Body of pancreas (tissue), 4 donors: ENCODE measurements around the gene BARX2. TPM values are rescaled to one million over a fixed set of nuclear protein-coding genes. Genes with fewer than 3 reads are reported as not detected.

Experiments used
- ATAC-seq: fragments of 150-250 bp; one replicate; pipeline ENCODE4 v1.9.1; 2016
- DNase-seq, 4 donors: peaks; one replicate each; pipeline ENCODE4 v3.0.0-alpha.2; 2019
- H3K27ac ChIP-seq, 4 donors: fragments of 200-600 bp; sonication (generic); 1 replicate in 3 of 4; 2 replicates in 1 of 4; pipeline versions ENCODE4 v1.5.1 to v1.6.1; 2016 to 2019; ENCODE audit warnings: mild to moderate bottlenecking in 1 of 4, mixed read lengths in 1 of 4, moderate library complexity in 1 of 4
- H3K27me3 ChIP-seq, 2 donors: fragments of 200-600 bp; sonication (generic); one replicate each; pipeline ENCODE4 v1.6.0; 2016; ENCODE audit warnings: mild to moderate bottlenecking in 1 of 2
- H3K36me3 ChIP-seq, 2 donors: fragments of 200-600 bp; sonication (generic); replicated peaks in 1 of 2; 2 replicates each; pipeline ENCODE4 v1.5.1; 2016; ENCODE audit warnings: low read depth in 2 of 2; ENCODE audit not compliant: insufficient read depth in 1 of 2
- H3K4me1 ChIP-seq: fragments of 200-600 bp; sonication (generic); one replicate; pipeline ENCODE4 v1.6.0; 2016
- H3K4me3 ChIP-seq, 2 donors: fragments of 200-600 bp; sonication (generic); 1 replicate in 1 of 2; 2 replicates in 1 of 2; pipeline ENCODE4 v1.5.1; 2016 to 2019
- H3K9me3 ChIP-seq, 3 donors: fragments of 200-600 bp; sonication (generic); 1 replicate in 2 of 3; 2 replicates in 1 of 3; pipeline ENCODE4 v1.5.1; 2016
- CTCF ChIP-seq, 7 experiments: fragments of 450-650 bp in 4 of 7; fragments of 200-600 bp in 3 of 7; sonication (generic) in 3 of 7; IDR thresholded peaks; one replicate each; pipeline ENCODE4 v1.5.1; 2016 to 2019; ENCODE audit warnings: antibody characterized with exemption in 7 of 7
- POLR2A ChIP-seq, 3 donors: fragments of 450-650 bp; IDR thresholded peaks; one replicate each; pipeline ENCODE4 v1.6.1; 2016; ENCODE audit warnings: antibody characterized with exemption in 3 of 3, mild to moderate bottlenecking in 2 of 3
- WGBS, 2 donors: methylation state at CpG; one replicate each; pipeline ENCODE4 v1.1.5; 2017; 5-methylcytosine and 5-hydroxymethylcytosine counted together
- intact Hi-C: fragments of 100-400 bp; cut with DNase I; formaldehyde crosslinking; loops from one replicate; pipeline ENCODE4 v1.15.1; 2023
- total RNA-seq, 2 donors: library from RNA; depleted of rRNA; stranded (reverse); fragments of >200 nt; gene quantifications; one replicate each; pipeline ENCODE4 v1.1.0, GENCODE V29; 2016

Gene BARX2
- total RNA-seq, 2 donors from 2014 or later: 1.8 to 6.6 TPM

GRCh38 chr11:129451524-129451923, 75.9 kb downstream of the BARX2 start:
- DNase-seq (peak in 1 of 4 donors; percentile 17), ATAC-seq (peak; percentile 31)
- no peaks in the 10 kb centered on the region for H3K27me3 ChIP-seq
- no peaks in the 10 kb centered on the region for H3K4me1 ChIP-seq
- H3K27ac ChIP-seq: peak overlapping the region in 3 of 4 donors; percentile 17 to 76 (median 75)
- H3K9me3 ChIP-seq: no peaks in the 10 kb centered on the region
- intact Hi-C loops: no loop called here
- no peak overlapping the region for H3K4me3 ChIP-seq
- TF ChIP-seq CTCF (IDR thresholded peaks at IDR 0.05) (no peak), POLR2A (IDR thresholded peaks at IDR 0.05) (no peak)
- no peaks in the 10 kb centered on the region for H3K36me3 ChIP-seq
- WGBS, 2 donors: 24 to 44% methylated on average over 5 of the region's 5 CpGs

DNA sequence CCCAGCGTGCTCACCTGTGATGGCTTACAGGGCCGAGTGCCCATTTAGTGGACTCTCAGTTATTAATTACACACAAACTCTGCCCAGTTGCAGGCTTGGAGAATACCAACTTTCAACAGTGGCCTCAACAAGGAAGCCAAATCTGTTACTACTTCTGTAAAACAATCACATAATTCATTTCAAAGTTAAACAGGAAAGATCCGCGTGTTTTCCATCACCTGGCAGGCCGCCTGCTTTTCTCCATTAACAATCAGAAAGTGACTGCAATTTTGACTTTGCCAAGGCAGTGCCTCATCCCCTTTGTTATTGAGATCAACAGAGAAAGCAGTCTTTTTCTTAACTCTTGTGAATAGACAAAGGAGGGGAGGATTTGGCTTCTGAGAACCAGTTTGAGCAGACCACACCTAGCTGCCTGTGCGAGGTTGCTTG, 77.7 kb downstream of the BARX2 start:
- Histone ChIP-seq H3K27ac (peak overlapping the region in 3 of 4 donors; percentile 62 to 76 (median 75)), H3K27me3 (no peaks in the 10 kb centered on the region), H3K4me1 (peaks cover 15% of the 10 kb centered on the region), H3K9me3 (no peaks in the 10 kb centered on the region), H3K4me3 (no peak overlapping the region), H3K36me3 (no peaks in the 10 kb centered on the region)
- WGBS, 2 donors: 24 to 30% methylated on average over 6 of the region's 6 CpGs
- intact Hi-C loops: no loop called here
- DNase-seq: peak; percentile 57 to 73 (median 65)
- TF ChIP-seq POLR2A (IDR thresholded peaks at IDR 0.05): peak in 1 of 3 donors; percentile 14
- TF ChIP-seq CTCF (IDR thresholded peaks at IDR 0.05): no peak
- ATAC-seq: peak; percentile 82

GRCh38 chr11:129455101-129455500, 79.5 kb downstream of the BARX2 start:
- WGBS, 2 donors: 80 to 88% methylated on average over 4 of the region's 4 CpGs
- Histone ChIP-seq H3K9me3 (no peaks in the 10 kb centered on the region), H3K4me3 (no peak overlapping the region), H3K27ac (no peak overlapping the region), H3K27me3 (no peaks in the 10 kb centered on the region), H3K4me1 (peaks cover 21% of the 10 kb centered on the region), H3K36me3 (no peaks in the 10 kb centered on the region)
- TF ChIP-seq POLR2A (IDR thresholded peaks at IDR 0.05): no peak
- no peak for TF ChIP-seq CTCF (IDR thresholded peaks at IDR 0.05)
- DNase-seq (no peak), ATAC-seq (no peak)
- intact Hi-C loops: no loop called here

DNA sequence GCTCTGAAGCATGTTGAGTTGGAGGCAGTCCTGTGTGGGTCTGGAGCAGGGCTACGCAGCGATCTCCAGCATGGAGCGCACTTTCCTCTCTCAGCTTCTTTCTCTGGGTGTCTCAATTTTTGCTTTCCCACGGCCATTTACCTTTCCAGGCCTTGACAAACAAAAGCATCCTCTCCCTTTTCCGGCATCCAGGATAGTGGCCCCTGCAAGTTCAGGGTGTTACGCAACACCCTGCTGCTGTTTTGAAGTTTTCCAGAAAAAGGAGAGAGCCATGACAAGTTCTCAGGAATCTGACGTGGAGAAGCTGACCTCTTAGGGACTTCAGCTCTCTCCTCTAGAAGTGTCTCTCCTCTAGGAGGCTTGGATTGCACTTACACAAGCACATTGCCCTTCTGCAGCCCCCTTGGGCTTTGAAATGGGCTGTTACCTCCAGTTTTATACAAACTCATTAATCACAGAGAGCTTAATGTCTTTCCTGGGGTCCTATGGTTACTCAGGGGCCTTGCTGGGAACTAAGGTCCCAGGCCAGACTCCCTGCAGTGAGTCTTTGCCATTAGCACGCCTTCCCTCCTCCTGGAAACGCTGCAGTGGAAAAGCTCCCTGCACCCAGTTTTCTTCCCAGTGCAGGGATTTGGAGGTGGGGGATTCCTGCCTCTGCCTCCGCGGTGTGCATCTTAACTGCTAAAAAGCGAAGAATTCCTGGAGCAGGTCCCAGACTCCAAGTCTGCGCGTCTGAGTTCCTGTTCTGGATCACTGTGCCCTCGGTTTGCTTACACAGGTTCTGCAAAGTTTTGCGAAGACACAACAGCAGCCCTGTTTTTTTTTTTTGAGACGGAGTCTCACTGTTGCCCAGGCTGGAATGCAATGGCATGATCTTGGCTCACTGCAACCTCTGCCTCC, 80.4 kb downstream of the BARX2 start:
- H3K27me3 ChIP-seq: no peaks in the 10 kb centered on the region
- ATAC-seq (no peak), DNase-seq (no peak)
- H3K4me3 ChIP-seq: no peak overlapping the region
- TF ChIP-seq POLR2A (IDR thresholded peaks at IDR 0.05) (no peak), CTCF (IDR thresholded peaks at IDR 0.05) (no peak)
- no peak overlapping the region for H3K27ac ChIP-seq
- peaks cover 30% of the 10 kb centered on the region for H3K4me1 ChIP-seq
- intact Hi-C loops: no loop called here
- no peaks in the 10 kb centered on the region for H3K36me3 ChIP-seq
- 55 to 64% methylated on average over 16 to 17 of the region's 17 CpGs for WGBS, 2 donors
- no peaks in the 10 kb centered on the region for H3K9me3 ChIP-seq
